H1 (cell line): ENCODE results near the gene UNC5B. TPM values are rescaled to one million over a fixed set of nuclear protein-coding genes. Genes with fewer than 3 reads are reported as not detected.

Source experiments
- CTCF ChIA-PET: fragments of 300-600 bp; sonication (Branson Sonifier 250); formaldehyde crosslinking; loops from one replicate; lab custom pipeline; 2021; ENCODE audit not compliant: partially characterized antibody; lab: Charles Lee
- POLR2A ChIA-PET: fragments of 300-600 bp; sonication (Branson Sonifier 250); formaldehyde crosslinking; loops from one replicate; lab custom pipeline; 2021; ENCODE audit warnings: inconsistent platforms; ENCODE audit not compliant: partially characterized antibody; lab: Charles Lee
- DNase-seq, 2 experiments: peaks; one replicate each; pipeline versions ENCODE4 v3.0.0 to v3.0.0-alpha.2; 2010 to 2022; ENCODE audit warnings: low spot score in 2 of 2, low read depth in 1 of 2, mixed read lengths in 1 of 2
- FAIRE-seq: peaks from 2 replicates; lab custom pipeline; 2011; peaks lifted over from hg19 to GRCh38; lab: Jason Lieb, UNC
- H2AFZ ChIP-seq: 2 replicates; pipeline ENCODE4 v1.8.1; 2012; ENCODE audit warnings: low read length, inconsistent platforms
- H2AK5ac ChIP-seq: 2 replicates; pipeline ENCODE4 v1.6.1; 2013; ENCODE audit warnings: low read depth, low read length
- H2BK120ac ChIP-seq: replicated peaks from 2 replicates; pipeline ENCODE3; 2013; ENCODE audit warnings: low read depth, low read length, inconsistent platforms
- H2BK12ac ChIP-seq: 2 replicates; pipeline ENCODE4 v1.6.1; 2013; ENCODE audit warnings: low read depth, low read length
- H2BK15ac ChIP-seq: 2 replicates; pipeline ENCODE4 v1.6.1; 2013; ENCODE audit warnings: low read length
- H2BK20ac ChIP-seq: 2 replicates; pipeline ENCODE4 v1.6.1; 2013; ENCODE audit warnings: low read length
- H2BK5ac ChIP-seq: 2 replicates; pipeline ENCODE4 v1.6.1; 2013; ENCODE audit warnings: low read depth, low read length
- H3K14ac ChIP-seq: 2 replicates; pipeline ENCODE4 v1.6.1; 2013; ENCODE audit warnings: inconsistent platforms; ENCODE audit not compliant: insufficient read length
- H3K18ac ChIP-seq: 2 replicates; pipeline ENCODE4 v1.6.1; 2013; ENCODE audit warnings: low read length; ENCODE audit errors: extremely low read depth
- H3K23ac ChIP-seq: 2 replicates; pipeline ENCODE4 v1.6.1; 2013; ENCODE audit warnings: inconsistent platforms; ENCODE audit not compliant: insufficient read length
- H3K23me2 ChIP-seq: 2 replicates; pipeline ENCODE4 v1.6.1; 2013; ENCODE audit warnings: low read depth, low read length
- H3K27ac ChIP-seq: 2 replicates; pipeline ENCODE4 v1.6.1; 2011; ENCODE audit warnings: low read depth, low read length, inconsistent platforms
- H3K27me3 ChIP-seq, 4 experiments: replicated peaks in 1 of 4; 1 replicate in 1 of 4; 2 replicates in 3 of 4; pipeline versions ENCODE4 v1.6.1 to v1.8.1; 2011 to 2013; ENCODE audit warnings: low read length in 3 of 4, mild to moderate bottlenecking in 3 of 4, inconsistent platforms in 2 of 4, mixed read lengths in 2 of 4, moderate library complexity in 1 of 4; ENCODE audit not compliant: control insufficient read depth in 3 of 4, insufficient read depth in 3 of 4; ENCODE audit errors: extremely low read depth in 1 of 4
- H3K36me3 ChIP-seq, 4 experiments: 2 replicates each; pipeline versions ENCODE4 v1.6.1 to v1.8.1; 2011 to 2013; ENCODE audit warnings: mild to moderate bottlenecking in 4 of 4, low read length in 3 of 4, moderate library complexity in 2 of 4, control low read depth in 1 of 4, inconsistent platforms in 1 of 4; ENCODE audit not compliant: insufficient read depth in 4 of 4, control insufficient read depth in 2 of 4
- H3K4ac ChIP-seq: replicated peaks from 2 replicates; pipeline ENCODE3; 2013; ENCODE audit warnings: low read length, low read depth, mixed read lengths, inconsistent platforms; ENCODE audit not compliant: insufficient read length
- H3K4me1 ChIP-seq, 4 experiments: replicated peaks in 1 of 4; 1 replicate in 1 of 4; 2 replicates in 3 of 4; pipeline versions ENCODE4 v1.6.1 to v1.8.1; 2011 to 2013; ENCODE audit warnings: low read length in 3 of 4, inconsistent platforms in 2 of 4, mixed read lengths in 1 of 4; ENCODE audit not compliant: insufficient read depth in 4 of 4, control insufficient read depth in 3 of 4
- H3K4me2 ChIP-seq, 2 experiments: 2 replicates each; pipeline versions ENCODE4 v1.6.1 to v1.8.1; 2011 to 2013; ENCODE audit warnings: low read depth in 2 of 2, low read length in 2 of 2, control low read depth in 1 of 2, inconsistent platforms in 1 of 2, mild to moderate bottlenecking in 1 of 2; ENCODE audit not compliant: insufficient read depth in 1 of 2
- H3K4me3 ChIP-seq, 4 experiments: fragments of 200-600, 300-600 bp in 1 of 4; sonication (generic), shearing (Covaris generic), sonication (Bioruptor Twin) in 1 of 4; 2 replicates each; pipeline versions ENCODE4 v1.5.1 to v1.8.1; 2011 to 2016; ENCODE audit warnings: low read length in 4 of 4, low read depth in 3 of 4, control low read depth in 2 of 4, inconsistent platforms in 2 of 4, mild to moderate bottlenecking in 2 of 4, mixed read lengths in 1 of 4, moderate library complexity in 1 of 4; ENCODE audit not compliant: insufficient read depth in 2 of 4; ENCODE audit errors: extremely low read depth in 1 of 4
- H3K56ac ChIP-seq: replicated peaks from 2 replicates; pipeline ENCODE3; 2013; ENCODE audit warnings: low read depth, mild to moderate bottlenecking, mixed read lengths, low read length, inconsistent platforms; ENCODE audit not compliant: insufficient read length
- H3K79me1 ChIP-seq: 2 replicates; pipeline ENCODE4 v1.6.1; 2013; ENCODE audit warnings: low read depth, low read length, control low read depth
- H3K79me2 ChIP-seq, 2 experiments: 2 replicates each; pipeline versions ENCODE4 v1.6.1 to v1.8.1; 2012 to 2013; ENCODE audit warnings: low read length in 2 of 2, mild to moderate bottlenecking in 2 of 2, inconsistent platforms in 1 of 2; ENCODE audit not compliant: insufficient read depth in 2 of 2, control insufficient read depth in 1 of 2
- H3K9ac ChIP-seq, 4 experiments: replicated peaks in 1 of 4; 1 replicate in 1 of 4; 2 replicates in 3 of 4; pipeline versions ENCODE4 v1.6.1 to v1.8.1; 2011 to 2013; ENCODE audit warnings: low read depth in 3 of 4, low read length in 3 of 4, control low read depth in 2 of 4, mild to moderate bottlenecking in 2 of 4, moderate library complexity in 2 of 4, inconsistent platforms in 1 of 4; ENCODE audit errors: extremely low read depth in 1 of 4
- H3K9me3 ChIP-seq, 2 experiments: 2 replicates each; pipeline versions ENCODE4 v1.6.1 to v1.8.1; 2012 to 2013; ENCODE audit warnings: mild to moderate bottlenecking in 2 of 2, moderate library complexity in 2 of 2, control low read depth in 1 of 2, inconsistent platforms in 1 of 2, low read depth in 1 of 2, low read length in 1 of 2, mixed read lengths in 1 of 2; ENCODE audit not compliant: insufficient read depth in 2 of 2
- H4K20me1 ChIP-seq, 2 experiments: replicated peaks in 1 of 2; 2 replicates each; pipeline versions ENCODE3 to v1.8.1; 2011 to 2013; ENCODE audit warnings: inconsistent platforms in 2 of 2, low read length in 2 of 2, mild to moderate bottlenecking in 1 of 2; ENCODE audit not compliant: insufficient read depth in 2 of 2, control insufficient read depth in 1 of 2
- H4K5ac ChIP-seq: 2 replicates; pipeline ENCODE4 v1.6.1; 2013; ENCODE audit warnings: low read length, low read depth, mixed read lengths, inconsistent platforms; ENCODE audit not compliant: insufficient read length
- H4K8ac ChIP-seq: 2 replicates; pipeline ENCODE4 v1.8.0; 2013; ENCODE audit warnings: mild to moderate bottlenecking, moderate library complexity, low read length, inconsistent platforms; ENCODE audit not compliant: insufficient read depth; ENCODE audit errors: extremely low read depth
- H4K91ac ChIP-seq: replicated peaks from 2 replicates; pipeline ENCODE3; 2013; ENCODE audit warnings: low read length, mixed read lengths, inconsistent platforms; ENCODE audit not compliant: insufficient read length
- CHD2 ChIP-seq: IDR thresholded peaks from 2 replicates; pipeline ENCODE4 v1.6.1; 2012; ENCODE audit warnings: low read length, improper control_type of control experiment
- NRF1 ChIP-seq: IDR thresholded peaks from 2 replicates; pipeline ENCODE4 v1.6.1; 2011; ENCODE audit warnings: mild to moderate bottlenecking, low read depth, low read length, improper control_type of control experiment
- POU5F1 ChIP-seq: IDR thresholded peaks from 2 replicates; pipeline ENCODE4 v1.6.1; 2011; ENCODE audit warnings: low read depth, mild to moderate bottlenecking, low read length, moderate library complexity
- RNF2 ChIP-seq: fragments of 200-900, 300-1000 bp; sonication (generic); IDR thresholded peaks from 2 replicates; pipeline ENCODE4 v1.7.1; 2016; ENCODE audit warnings: borderline replicate concordance, low read depth, mild to moderate bottlenecking, antibody characterized with exemption, low read length; ENCODE audit not compliant: poor library complexity, severe bottlenecking; ENCODE audit errors: missing control alignments
- RXRA ChIP-seq: IDR thresholded peaks from 2 replicates; pipeline ENCODE4 v1.6.1; 2011; ENCODE audit warnings: low read depth, mild to moderate bottlenecking, low read length, moderate library complexity; ENCODE audit not compliant: insufficient read depth
- SP2 ChIP-seq: IDR thresholded peaks from 2 replicates; pipeline ENCODE4 v1.6.1; 2012; ENCODE audit warnings: mild to moderate bottlenecking, low read length, inconsistent platforms
- SUZ12 ChIP-seq: fragments of 200-600 bp; sonication (generic); IDR thresholded peaks from 2 replicates; pipeline ENCODE4 v1.6.1; 2012; ENCODE audit warnings: mild to moderate bottlenecking, inconsistent platforms, low read length, moderate library complexity, mixed read lengths
- TAF7 ChIP-seq: optimal IDR thresholded peaks from 2 replicates; pipeline ENCODE3; 2011; ENCODE audit warnings: low read depth, mild to moderate bottlenecking, inconsistent platforms, low read length, moderate library complexity, borderline replicate concordance
- TCF12 ChIP-seq: IDR thresholded peaks from 2 replicates; pipeline ENCODE4 v1.6.1; 2011; ENCODE audit warnings: low read depth, mild to moderate bottlenecking, low read length
- YY1 ChIP-seq: IDR thresholded peaks from 2 replicates; pipeline ENCODE4 v1.6.1; 2011; ENCODE audit warnings: low read depth, mild to moderate bottlenecking, low read length
- WGBS, 2 experiments: shearing (Covaris generic) in 1 of 2; methylation state at CpG; one replicate each; pipeline versions ENCODE4 v1.1.6 to v1.1.7; 2013 to 2015; ENCODE audit warnings: low lambda C conversion rate in 2 of 2, mixed read lengths in 2 of 2, inconsistent platforms in 1 of 2, low coverage in 1 of 2, missing lambda C conversion rate in 1 of 2; ENCODE audit not compliant: insufficient replicate concordance in 2 of 2, insufficient coverage in 1 of 2, insufficient read length in 1 of 2; ENCODE audit errors: extremely low coverage in 1 of 2, missing lambda C conversion rate in 1 of 2; 5-methylcytosine and 5-hydroxymethylcytosine counted together
- polyA plus RNA-seq, 7 experiments: library from polyadenylated mRNA; depleted of rRNA in 3 of 7; stranded (reverse) in 5 of 7; unstranded in 2 of 7; fragments of >200 nt in 5 of 7; fragments of 200-250 nt in 2 of 7; gene quantifications; 1 replicate in 5 of 7; 2 replicates in 1 of 7; 4 replicates in 1 of 7; pipeline versions ENCODE4 v1.2.1 to v1.2.3, GENCODE V29; 2011 to 2013; ENCODE audit warnings: missing spikeins in 2 of 7, mixed read lengths in 2 of 7
- total RNA-seq: library from RNA; stranded (reverse); fragmentation: NEBNext Ultra II Directional; extraction: Animal tissue kit (Norgen Biotek cat#: 25700); gene quantifications from 2 replicates; pipeline ENCODE4 v1.2.1, GENCODE V29; 2021
- TF ChIP-seq, protein P1 (sequence below): IDR thresholded peaks from 2 replicates; pipeline ENCODE4 v1.6.1; 2011; ENCODE audit warnings: low read depth, mild to moderate bottlenecking, low read length; ENCODE audit not compliant: insufficient read depth
- TF ChIP-seq, protein P2 (sequence below): IDR thresholded peaks from 2 replicates; pipeline ENCODE4 v1.6.1; 2011; ENCODE audit warnings: low read length, improper control_type of control experiment

UNC5B gene
- total and polyA plus RNA-seq, 2 of the 8 experiments (the other 6 are each of a cell fraction or from before 2014, with no cell fraction given), result 27.9 to 31.8 TPM

DNA sequence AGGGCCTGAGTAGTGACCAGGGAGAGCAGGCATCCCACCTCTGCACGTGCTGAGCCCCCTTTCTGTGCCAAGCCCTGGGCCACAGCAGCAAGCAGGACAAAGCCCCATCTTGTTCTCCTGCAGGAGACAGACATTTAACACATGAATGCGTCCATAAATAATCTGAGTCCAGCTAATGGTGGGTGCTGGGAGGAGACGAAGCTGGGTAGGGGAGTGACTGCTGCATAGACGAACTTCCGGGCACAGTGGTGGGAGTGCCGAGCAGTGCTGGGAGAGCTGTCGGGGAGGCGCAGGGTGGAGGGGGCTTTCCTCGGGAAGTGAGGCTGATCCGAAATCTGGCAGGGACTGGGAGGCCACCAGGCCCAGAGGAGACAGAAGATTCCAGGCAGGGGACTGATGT, 71.5 kb downstream of the UNC5B start:
- Histone ChIP-seq H3K79me1 (0 out of 2 replicates have a peak, but pooled peaks cover 5% of the 10 kb centered on the region), H2BK12ac (no peak overlapping the region), H3K9ac (no peak overlapping the region), H3K18ac (no peak overlapping the region), H4K91ac (no peak overlapping the region), H3K4me3 (no peak overlapping the region), H3K23ac (no peak overlapping the region), H3K56ac (no peak overlapping the region), H4K5ac (no peak overlapping the region), H2AFZ (no peak overlapping the region), H4K20me1 (peaks cover 2 to 11% of the 10 kb centered on the region in 2 experiments), H4K8ac (no peak overlapping the region), H3K4me2 (no peak overlapping the region), H3K23me2 (no peaks in the 10 kb centered on the region), H2BK15ac (no peak overlapping the region), H2BK20ac (no peak overlapping the region), H3K27me3 (no peaks in the 10 kb centered on the region), H3K27ac (no peak overlapping the region), H3K36me3 (peaks cover 4 to 22% (median 13%) of the 10 kb centered on the region in 4 experiments; a peak in 6 of 8 replicates), H3K79me2 (no peaks in the 10 kb centered on the region), H3K4ac (no peak overlapping the region), H2BK5ac (no peak overlapping the region), H2AK5ac (no peak overlapping the region), H3K9me3 (no peaks in the 10 kb centered on the region), H3K4me1 (peaks cover 0 to 10% (median 7%) of the 10 kb centered on the region in 4 experiments; a peak in 6 of 7 replicates), H2BK120ac (no peak overlapping the region), H3K14ac (no peak overlapping the region)
- CTCF ChIA-PET, result interaction anchor here (0.7 to 11.2 kb wide), 31 partner anchors 11 to 413 kb away, joined by 3 to 175 read pairs (median 6); partner anchors contain the start of gene UNC5B
- DNase-seq (no peak), FAIRE-seq (no peak)
- WGBS, 2 experiments, result 91% methylated on average over 10 of the region's 10 CpGs; no CpG with 5 or more reads in 1 of the 2 experiments
- POLR2A ChIA-PET, result no interaction called here
- TF ChIP-seq RNF2 (no peak), TCF12 (no peak), NRF1 (no peak), SP2 (no peak), RXRA (no peak), TAF7 (no peak), POU5F1 (no peak), YY1 (no peak), SUZ12 (no peak), CHD2 (no peak)
- TF ChIP-seq, protein P1, sequence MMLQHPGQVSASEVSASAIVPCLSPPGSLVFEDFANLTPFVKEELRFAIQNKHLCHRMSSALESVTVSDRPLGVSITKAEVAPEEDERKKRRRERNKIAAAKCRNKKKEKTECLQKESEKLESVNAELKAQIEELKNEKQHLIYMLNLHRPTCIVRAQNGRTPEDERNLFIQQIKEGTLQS, result no peak
- TF ChIP-seq, protein P2, sequence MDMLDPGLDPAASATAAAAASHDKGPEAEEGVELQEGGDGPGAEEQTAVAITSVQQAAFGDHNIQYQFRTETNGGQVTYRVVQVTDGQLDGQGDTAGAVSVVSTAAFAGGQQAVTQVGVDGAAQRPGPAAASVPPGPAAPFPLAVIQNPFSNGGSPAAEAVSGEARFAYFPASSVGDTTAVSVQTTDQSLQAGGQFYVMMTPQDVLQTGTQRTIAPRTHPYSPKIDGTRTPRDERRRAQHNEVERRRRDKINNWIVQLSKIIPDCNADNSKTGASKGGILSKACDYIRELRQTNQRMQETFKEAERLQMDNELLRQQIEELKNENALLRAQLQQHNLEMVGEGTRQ, result no peak
